HG03432 (cell line): ENCODE measurements around the gene MARK3.

Experiments
- ATAC-seq: cut with Tn5 transposase; IDR thresholded peaks from one replicate; pipeline ENCODE4 v1.9.1; 2021; ENCODE audit warnings: mild to moderate bottlenecking, moderate library complexity; ENCODE audit not compliant: unreplicated experiment

MARK3 gene

GRCh38 chr14:103533137-103533998 lies 148.2 kb downstream of the MARK3 start:
- no peak for ATAC-seq

DNA sequence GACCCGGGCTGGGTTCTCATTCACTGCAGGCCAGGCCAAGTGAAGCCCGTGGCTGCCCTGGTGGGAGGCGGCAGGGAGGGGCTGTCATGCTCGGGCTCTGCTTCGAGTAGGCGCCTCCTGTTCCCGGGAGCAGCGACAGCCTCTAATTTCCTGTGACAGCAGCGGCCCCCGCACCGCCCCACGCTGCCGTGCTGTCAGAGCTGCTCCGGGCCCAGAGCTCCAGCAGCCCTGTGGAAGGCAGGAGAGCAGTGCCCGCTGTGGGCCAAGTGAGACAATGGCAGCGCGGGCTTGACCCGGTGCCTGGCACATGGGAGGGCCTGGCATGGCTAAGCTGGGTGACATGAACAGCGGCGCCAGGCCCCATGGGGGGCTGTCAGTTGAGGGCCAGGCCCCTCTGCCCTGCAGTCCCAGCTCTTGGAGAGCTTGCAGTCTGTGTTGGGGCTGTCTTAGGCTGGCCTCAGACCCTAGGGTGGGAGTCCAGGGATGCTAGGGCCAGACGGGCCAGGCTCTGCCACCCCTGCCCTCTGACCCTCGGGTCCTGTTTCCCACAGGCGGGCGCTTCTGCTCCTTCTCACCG lies 148.9 kb downstream of the MARK3 start:
- no peak for ATAC-seq

DNA sequence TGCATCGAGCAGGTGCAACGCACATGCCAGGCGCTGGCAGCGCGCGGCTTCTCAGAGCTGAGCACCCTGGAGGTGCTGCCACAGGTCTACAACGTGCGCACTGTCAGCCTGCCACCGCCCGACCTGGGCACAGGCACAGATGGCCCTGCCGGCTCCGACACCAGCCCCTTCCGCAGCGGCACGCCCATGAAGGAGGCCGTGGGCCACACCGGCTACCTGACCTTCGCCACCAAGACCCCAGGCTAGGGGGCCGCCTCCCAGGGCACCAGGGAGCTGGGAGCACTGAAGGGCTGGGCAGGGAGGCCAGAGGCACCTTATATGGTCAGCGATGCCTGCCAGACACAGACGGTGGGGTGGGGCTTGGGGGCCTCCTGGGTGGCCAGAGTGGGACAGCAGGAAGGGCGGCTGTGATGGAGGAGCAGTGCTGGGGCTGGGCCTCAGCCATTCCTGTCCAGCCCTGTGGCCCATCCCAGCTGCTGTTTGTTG lies 149.4 kb downstream of the MARK3 start:
- no peak for ATAC-seq

GRCh38 chr14:103535081-103535890 lies 150.1 kb downstream of the MARK3 start:
- no peak for ATAC-seq

GRCh38 chr14:103535891-103536565 lies 150.8 kb downstream of the MARK3 start:
- no peak for ATAC-seq

DNA sequence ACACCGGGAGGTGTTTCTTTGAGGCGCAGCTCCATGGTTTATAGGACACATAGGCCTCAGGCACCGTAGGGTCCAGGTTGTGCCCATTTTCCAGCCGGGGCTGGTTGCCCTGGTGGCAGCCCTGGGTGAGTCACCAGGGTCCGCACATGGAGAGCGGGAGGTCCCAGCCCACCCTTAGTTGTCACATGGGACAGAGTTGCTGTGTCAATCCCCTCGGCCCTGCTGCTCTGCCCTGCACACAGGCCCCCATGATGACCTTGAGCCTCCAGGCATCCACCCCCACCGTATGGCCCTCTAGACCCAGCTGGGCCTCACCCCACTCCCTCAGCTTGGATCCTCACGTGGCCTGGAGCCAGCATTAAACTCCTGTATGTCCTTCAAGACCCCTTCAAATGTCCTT lies 151.5 kb downstream of the MARK3 start:
- ATAC-seq, result no peak

- ATAC-seq, result no peak
These were observed 152.2 kb downstream of the MARK3 start for GRCh38 chr14:103537175-103537990.

GRCh38 chr14:103538291-103539055 lies 153.3 kb downstream of the MARK3 start:
- no peak for ATAC-seq

GRCh38 chr14:103539056-103539825 lies 154.0 kb downstream of the MARK3 start:
- no peak for ATAC-seq

- no peak for ATAC-seq
These were observed 155.8 kb downstream of the MARK3 start for GRCh38 chr14:103540821-103541708.

DNA sequence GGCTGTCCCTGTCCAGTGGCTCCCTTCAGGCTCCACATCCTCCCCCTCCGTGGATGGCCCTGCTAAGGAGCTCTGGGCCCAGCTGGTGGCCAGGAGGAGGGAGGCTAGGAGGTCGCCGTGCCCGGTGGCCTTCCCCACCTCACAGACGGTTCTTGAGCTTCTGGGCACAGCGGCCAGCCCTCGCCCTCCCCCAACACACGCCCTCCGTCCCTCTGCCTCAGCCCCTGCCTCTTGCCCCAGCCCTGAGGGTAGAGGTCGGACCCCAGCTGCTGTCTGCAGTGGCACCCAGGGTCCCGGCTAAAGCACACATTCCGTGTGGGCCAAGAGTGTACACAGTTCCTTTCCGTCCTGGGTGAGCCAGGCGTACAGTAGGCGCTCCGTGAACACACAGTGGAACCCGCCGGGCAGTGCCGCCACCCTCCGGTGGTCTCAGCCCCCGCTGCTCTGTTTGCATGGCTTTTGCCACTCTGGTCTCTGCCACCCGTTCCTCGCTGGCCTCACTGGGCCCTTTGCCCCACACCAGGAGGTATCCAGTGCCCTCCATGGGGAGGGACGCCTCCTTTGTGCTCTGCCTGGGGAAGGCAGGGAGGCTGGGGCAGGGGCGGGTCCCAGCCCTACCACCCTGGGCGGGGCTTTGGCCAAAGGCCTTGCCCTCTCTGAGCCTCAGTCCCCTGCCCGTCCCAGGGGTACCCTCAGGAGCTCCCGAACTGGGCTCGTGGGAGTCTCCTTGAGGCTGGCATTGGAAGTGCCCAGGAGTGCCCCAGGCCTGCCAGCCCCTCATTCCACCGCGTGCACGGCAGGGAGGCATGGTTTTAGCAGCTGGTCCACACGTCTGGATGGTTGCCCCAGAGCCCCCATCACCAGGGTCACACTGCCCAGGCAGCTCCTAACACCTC lies 156.7 kb downstream of the MARK3 start:
- no peak for ATAC-seq

DNA sequence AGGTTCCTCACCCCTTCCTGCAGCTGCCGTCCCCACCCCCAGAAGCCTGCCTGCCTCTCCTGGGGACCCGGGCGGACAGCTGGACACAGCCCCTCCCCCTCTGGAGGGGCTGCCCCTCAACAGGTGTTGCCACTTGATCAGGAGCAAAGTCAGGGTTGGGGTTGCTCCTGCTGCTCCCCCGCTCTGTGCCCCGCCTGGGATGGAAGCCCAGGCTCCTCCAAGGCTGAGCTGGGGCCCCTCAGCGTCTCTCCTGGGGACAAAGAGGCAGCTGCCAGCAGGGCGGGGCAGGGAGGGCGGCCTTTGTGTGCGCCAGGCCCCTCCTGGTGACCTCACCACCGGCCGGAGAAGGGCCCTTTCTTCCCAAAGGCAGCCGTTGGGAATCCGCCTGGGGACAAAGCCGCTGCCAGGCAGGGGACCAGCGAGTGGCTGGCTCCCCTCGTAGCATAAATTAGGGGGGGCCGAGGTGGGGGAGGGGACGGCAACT lies 157.4 kb downstream of the MARK3 start:
- no peak for ATAC-seq

- ATAC-seq, result no peak
These were observed 157.9 kb downstream of the MARK3 start for GRCh38 chr14:103543140-103543539.

GRCh38 chr14:103543721-103544387 lies 158.6 kb downstream of the MARK3 start:
- no peak for ATAC-seq

- no peak for ATAC-seq
These were observed 159.4 kb downstream of the MARK3 start for GRCh38 chr14:103544388-103545218.
